C4-2B (cell line): ENCODE measurements around the gene BET1L.
"Not testable (repeated sequence)": the region's sequence is repeated elsewhere in the genome, so short reads cannot be mapped to it uniquely, and the experiment has no call there.

Experiments used
- H3K27ac ChIP-seq: fragments of 450-650 bp; 2 replicates; pipeline ENCODE4 v1.5.1; 2017
- ZFX ChIP-seq: fragments of 450-650 bp; IDR thresholded peaks from 2 replicates; pipeline ENCODE4 v1.6.1; 2017
- TF ChIP-seq, protein P1 (sequence below): fragments of 450-650 bp; conservative IDR thresholded peaks from 2 replicates; pipeline ENCODE4 v1.5.1; 2017; ENCODE audit warnings: mild to moderate bottlenecking

The BET1L gene

DNA sequence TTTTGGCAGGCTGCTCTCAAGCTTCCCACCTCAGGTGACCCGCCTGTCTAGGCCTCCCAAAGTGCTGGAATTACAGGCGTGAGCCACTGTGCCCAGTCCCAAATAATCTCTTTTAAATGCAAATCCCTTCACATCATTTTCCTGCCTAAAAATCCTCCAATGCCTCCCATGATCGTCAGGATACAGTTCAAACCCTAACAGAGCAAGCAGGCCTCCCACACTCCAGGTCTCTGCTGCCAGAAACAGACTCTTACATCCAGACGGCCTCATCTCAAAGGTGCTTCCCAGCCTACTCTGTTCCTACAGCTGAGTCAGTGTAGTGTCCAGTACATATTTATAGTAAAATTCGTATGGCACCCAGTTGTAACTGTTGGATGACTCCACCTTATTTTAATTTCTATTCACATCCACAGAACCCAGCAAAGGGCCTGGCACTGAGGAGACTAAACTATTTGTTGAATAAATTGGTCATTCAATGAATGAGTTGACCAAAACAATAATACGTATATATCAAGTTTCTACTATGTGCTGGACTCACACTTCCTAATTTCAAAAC is 20.7 kb upstream of the BET1L start:
- no peak overlapping the region for H3K27ac ChIP-seq
- TF ChIP-seq, protein P1, sequence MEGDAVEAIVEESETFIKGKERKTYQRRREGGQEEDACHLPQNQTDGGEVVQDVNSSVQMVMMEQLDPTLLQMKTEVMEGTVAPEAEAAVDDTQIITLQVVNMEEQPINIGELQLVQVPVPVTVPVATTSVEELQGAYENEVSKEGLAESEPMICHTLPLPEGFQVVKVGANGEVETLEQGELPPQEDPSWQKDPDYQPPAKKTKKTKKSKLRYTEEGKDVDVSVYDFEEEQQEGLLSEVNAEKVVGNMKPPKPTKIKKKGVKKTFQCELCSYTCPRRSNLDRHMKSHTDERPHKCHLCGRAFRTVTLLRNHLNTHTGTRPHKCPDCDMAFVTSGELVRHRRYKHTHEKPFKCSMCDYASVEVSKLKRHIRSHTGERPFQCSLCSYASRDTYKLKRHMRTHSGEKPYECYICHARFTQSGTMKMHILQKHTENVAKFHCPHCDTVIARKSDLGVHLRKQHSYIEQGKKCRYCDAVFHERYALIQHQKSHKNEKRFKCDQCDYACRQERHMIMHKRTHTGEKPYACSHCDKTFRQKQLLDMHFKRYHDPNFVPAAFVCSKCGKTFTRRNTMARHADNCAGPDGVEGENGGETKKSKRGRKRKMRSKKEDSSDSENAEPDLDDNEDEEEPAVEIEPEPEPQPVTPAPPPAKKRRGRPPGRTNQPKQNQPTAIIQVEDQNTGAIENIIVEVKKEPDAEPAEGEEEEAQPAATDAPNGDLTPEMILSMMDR = no peak
- TF ChIP-seq ZFX = no peak

DNA sequence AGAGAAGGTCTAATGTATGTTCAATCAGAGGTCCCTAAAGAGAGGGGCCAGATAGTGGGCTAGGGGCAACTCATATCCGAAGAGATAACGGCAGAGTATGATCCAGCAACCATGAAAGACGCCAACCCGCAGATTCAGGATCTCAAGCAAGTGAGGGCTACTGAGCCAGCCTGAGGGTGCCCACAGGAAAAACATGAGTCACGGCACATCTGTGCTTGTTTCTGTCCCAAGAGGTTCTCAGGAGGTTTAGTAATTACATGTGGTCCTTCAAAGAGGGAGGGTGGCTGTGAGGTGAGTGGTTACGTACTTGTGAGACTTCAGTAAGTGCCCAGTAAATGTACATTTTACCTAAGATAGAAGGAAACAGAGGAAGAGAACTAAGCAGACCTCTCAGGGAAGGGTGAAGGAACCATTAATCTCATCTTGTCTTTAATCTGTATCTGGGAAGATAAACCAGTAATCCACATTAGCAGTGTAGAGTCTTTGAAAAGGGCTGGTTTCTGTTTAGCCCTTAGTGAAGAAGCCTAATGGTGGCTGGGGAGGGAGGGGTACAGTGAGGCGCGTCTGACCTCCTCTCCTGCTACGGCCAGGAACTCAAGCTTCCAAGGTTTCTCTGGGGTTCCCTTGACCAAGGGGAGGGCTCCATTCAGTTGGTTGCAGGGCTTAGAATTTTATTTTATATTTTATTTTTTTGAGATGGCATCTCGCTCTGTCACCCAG is 18.7 kb upstream of the BET1L start:
- H3K27ac ChIP-seq = no peak overlapping the region
- TF ChIP-seq, protein P1 = no peak

DNA sequence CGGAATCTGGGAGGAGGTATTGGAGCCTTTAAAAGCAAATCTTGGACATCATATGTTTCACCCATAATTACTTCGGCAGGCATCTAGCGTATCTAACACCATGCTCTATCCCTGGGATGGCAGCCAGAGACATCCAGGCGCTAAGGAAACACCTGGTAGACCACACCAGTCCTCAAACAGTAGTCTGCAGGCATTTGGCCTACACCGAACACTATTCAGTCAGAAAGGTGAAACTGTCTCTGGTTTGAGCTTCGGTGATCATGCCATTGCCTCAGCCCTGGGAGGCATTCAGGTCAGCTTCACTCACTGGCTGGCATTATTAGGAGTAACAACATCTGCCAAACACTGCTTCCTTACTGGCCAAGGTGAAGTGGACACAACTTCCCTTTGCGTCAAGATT is 17.2 kb upstream of the BET1L start:
- TF ChIP-seq, protein P1 = no peak
- no peak for TF ChIP-seq ZFX
- no peak overlapping the region for H3K27ac ChIP-seq

DNA sequence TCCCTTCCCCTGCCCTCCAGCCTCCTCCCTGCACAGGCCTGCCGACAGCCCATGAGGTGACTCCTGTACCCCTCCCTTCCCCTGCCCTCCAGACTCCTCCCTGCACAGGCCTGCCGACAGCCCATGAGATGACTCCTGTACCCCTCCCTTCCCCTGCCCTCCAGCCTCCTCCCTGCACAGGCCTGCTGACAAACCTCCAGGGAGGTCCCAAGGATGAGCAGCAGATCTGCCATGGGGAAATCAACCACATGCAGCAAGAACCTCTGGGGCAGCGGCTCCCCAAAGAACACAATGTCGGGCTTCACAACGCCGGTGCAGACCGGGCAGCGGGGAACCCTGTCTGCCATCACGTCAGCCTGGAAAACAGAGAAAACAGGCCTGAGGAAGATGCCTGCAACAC is 16.7 kb upstream of the BET1L start:
- TF ChIP-seq ZFX = no peak
- TF ChIP-seq, protein P1 = no peak
- no peak overlapping the region for H3K27ac ChIP-seq

DNA sequence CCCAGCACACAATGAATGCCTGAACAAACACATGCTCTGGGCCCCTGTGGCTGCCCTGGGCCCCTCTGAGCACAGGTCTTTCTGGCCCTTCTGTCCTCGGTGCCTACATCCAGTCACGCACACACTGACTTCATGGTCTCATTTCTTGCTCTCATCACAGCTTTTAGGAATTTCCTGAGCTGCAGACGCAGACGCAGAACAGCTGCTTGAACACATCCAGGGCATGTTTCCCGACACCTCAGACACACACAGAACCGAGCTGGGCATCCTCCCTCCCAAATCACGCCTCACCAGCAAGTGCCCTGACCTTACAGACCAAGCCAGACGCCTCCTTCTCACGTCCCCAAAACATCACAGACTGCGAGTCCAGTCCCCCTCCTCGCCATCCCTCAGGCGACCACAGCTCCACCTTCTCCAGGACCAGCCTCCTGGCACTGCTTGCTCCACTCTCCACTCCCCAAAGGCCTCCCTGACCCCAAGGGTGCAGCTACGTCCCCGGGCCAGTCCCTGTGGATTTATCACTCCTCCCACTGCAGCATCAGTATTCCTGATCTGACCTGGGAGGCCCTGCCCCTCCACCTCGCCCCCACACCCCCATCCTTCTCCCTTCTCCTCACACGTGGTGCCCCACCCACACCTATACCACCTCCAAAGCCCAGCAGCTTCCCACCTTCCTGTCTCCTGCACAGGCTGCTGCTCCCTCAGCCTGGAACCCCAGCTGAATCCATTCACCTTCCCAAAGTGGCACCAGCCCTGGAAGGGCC is 16.0 kb upstream of the BET1L start:
- H3K27ac ChIP-seq = no peak overlapping the region
- TF ChIP-seq ZFX = no peak
- TF ChIP-seq, protein P1 = no peak

DNA sequence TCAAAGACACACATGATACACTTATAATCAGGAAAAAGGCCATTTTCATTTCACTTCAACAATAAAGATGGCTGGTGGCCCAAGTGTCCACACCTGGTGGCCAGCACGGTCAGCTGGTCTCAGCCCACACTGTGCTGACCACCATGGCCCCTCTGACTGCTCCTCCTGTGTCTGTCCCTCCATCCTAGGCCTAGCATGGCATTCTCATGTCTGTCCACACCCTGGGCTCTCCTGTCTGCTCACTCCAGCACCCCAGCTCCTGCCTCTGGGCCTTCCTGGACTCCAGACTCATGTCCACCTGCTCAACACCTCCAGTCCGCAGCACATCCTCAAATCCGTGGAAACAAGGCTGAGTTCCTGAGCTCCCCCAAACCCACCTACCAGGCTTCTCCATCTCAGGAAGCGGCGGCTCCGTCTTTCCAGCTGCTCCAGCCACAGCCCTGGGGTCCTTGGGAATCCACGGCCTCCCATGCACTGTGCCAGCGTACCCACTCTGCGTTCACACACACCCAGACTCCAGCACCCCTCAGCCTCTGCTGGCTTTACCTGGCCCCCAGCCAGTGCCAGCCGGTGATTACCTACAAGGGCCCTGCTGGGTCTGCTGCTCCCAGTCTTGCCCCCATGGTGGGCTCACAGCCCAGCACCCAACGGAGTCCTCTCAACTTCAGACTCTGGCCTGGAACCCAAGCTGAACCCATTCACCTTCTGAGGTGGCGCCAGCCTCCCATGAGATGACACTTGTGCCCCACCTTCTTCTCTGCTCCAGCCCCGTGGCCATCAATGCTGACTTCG is 15.0 kb upstream of the BET1L start:
- no peak overlapping the region for H3K27ac ChIP-seq
- TF ChIP-seq ZFX = no peak
- TF ChIP-seq, protein P1 = no peak

DNA sequence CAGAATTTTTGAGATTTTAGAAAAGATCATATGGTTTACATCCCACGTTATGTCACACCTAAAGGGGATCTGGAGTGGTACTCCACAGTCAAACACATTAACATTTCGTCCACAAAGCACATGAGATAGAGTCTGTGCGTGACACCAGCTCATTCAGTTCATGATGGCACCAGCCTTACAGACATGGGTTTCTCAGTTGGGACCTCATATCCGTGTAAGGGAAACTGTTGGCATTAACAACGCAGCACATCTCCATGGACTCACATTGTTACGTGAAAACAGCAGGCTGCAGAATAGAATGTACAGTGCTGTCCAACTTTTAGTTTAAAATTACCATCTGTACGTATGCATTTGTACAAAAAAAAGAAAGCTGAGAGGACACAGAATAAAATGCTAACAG is 14.3 kb upstream of the BET1L start:
- no peak overlapping the region for H3K27ac ChIP-seq
- TF ChIP-seq, protein P1 = no peak
- TF ChIP-seq ZFX = no peak

DNA sequence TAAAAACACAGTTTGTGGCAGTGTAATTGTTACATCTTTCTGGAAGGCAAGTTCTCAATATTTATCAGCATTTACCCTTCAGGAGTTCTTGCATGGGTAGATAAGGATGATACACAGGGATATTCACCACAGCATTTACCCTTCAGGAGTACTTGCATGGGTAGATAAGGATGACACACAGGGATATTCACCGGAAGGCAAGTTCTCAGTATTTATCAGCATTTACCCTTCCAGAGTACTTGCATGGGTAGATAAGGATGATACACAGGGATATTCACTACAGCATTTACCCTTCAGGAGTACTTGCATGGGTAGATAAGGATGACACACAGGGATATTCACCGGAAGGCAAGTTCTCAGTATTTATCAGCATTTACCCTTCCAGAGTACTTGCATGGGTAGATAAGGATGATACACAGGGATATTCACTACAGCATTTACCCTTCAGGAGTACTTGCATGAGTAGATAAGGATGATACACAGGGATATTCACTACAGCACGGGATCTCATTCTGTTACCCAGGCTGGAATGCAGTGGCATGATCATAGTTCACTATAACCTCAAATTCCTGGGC is 13.5 kb upstream of the BET1L start:
- H3K27ac ChIP-seq = not testable (repeated sequence)
